Measurements from ENCODE around the gene NUB1.

DNA sequence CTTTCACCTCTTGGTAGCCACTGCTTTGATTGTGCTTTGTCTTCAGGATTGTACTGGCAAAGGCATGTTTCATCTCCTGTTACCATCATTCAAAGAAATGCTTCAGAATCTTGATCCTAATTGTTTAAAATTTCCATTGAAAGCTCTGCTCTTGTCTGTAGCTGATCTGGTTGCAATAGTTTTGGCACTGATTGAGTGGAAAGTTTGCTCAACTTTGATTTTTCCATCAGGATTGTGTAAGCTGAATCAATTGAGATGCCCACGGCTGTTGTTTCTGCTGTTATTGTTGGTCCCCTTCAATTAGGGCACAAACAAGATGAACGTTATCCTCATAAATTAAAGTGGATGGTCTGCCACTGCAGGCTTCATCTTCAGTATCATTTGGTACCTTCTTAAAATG is 14.6 kb upstream of the NUB1 start:
- TF ChIP-seq SP1 (IDR thresholded peaks at IDR 0.05) (no peak), ELF4 (IDR thresholded peaks at IDR 0.05) (no peak), FOXM1 (IDR thresholded peaks at IDR 0.05; ENCODE audit: borderline replicate concordance) (no peak), FOXK2 (IDR thresholded peaks at IDR 0.05) (no peak), NFRKB (IDR thresholded peaks at IDR 0.05) (no peak), ARNT (IDR thresholded peaks at IDR 0.05) (no peak), CTBP1 (IDR thresholded peaks at IDR 0.05; ENCODE audit: borderline replicate concordance) (no peak), TARDBP (IDR thresholded peaks at IDR 0.05) (no peak), SUZ12 (IDR thresholded peaks at IDR 0.05) (no peak), HDGF (IDR thresholded peaks at IDR 0.05; ENCODE audit: borderline replicate concordance) (no peak), BHLHE40 (IDR thresholded peaks at IDR 0.05; ENCODE audit: borderline replicate concordance) (no peak), LEF1 (IDR thresholded peaks at IDR 0.05; ENCODE audit: borderline replicate concordance) (no peak), L3MBTL2 (conservative IDR thresholded peaks at IDR 0.05) (no peak)

Data from HEK293T (cell line).